HG03520 (cell line): Measurements from ENCODE around the gene PLCH2.

Experiments used
- ATAC-seq: cut with Tn5 transposase; IDR thresholded peaks from one replicate; pipeline ENCODE4 v1.9.1; 2021; ENCODE audit warnings: mild to moderate bottlenecking, moderate library complexity; ENCODE audit not compliant: unreplicated experiment

Gene PLCH2

DNA sequence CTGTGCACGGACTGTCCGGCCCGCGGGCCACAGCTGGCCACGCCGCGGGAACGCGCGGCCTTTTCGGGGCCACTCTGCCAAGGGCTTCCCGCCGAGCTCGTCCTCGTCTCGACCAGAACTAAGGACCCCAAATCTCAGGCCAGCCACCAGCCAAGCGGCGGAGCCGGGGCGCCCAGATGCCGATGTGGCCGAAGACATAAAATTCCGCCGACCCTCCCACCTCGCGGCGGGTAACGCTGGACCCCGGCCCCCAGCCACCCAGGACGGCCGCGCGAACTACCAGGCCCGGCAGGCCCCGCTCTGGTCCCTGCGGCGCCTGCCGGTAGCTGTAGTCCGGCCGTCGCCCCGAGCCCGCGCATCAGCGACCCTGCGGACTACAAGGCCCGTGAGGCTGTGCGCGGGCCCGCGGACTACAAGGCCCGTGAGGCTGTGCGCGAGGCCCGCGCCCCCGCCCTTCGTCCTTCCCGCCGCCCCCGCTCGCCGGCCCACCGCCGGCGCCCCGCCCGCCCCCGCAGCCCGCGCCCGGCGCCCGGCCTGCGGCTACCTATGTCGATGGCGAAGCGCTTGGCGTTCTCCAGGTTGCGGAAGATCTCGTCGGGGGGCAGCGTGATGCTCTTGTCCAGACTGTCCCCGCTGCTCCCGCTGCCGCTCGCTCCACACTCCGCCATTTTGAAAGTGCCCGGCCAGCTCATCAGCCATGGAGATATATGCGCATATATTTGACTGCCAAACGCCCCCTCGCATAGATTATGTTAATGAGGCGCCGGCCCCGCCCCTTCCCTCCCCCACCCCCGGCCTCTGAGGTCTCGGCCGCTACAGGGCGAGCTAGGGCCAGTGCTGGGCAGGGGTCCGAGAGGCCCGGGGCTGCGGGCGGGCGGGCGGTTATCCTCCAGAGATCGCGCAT, 50.1 kb downstream of the PLCH2 start, which contains the start of gene PANK4:
TSS of gene PANK4 (minus strand) at position 677 of the 904 bp plus-strand sequence. CDS start at position 668, 9 bp downstream.
- peak; percentile 83 for ATAC-seq

GRCh38 chr1:2526824-2527555, 50.9 kb downstream of the PLCH2 start:
- ATAC-seq = peak; percentile 24

- ATAC-seq = no peak
These were observed 51.4 kb downstream of the PLCH2 start for GRCh38 chr1:2527556-2527860.

GRCh38 chr1:2528016-2528415, 51.9 kb downstream of the PLCH2 start:
- no peak for ATAC-seq

- no peak for ATAC-seq
These were observed 52.5 kb downstream of the PLCH2 start for GRCh38 chr1:2528611-2528965.

DNA sequence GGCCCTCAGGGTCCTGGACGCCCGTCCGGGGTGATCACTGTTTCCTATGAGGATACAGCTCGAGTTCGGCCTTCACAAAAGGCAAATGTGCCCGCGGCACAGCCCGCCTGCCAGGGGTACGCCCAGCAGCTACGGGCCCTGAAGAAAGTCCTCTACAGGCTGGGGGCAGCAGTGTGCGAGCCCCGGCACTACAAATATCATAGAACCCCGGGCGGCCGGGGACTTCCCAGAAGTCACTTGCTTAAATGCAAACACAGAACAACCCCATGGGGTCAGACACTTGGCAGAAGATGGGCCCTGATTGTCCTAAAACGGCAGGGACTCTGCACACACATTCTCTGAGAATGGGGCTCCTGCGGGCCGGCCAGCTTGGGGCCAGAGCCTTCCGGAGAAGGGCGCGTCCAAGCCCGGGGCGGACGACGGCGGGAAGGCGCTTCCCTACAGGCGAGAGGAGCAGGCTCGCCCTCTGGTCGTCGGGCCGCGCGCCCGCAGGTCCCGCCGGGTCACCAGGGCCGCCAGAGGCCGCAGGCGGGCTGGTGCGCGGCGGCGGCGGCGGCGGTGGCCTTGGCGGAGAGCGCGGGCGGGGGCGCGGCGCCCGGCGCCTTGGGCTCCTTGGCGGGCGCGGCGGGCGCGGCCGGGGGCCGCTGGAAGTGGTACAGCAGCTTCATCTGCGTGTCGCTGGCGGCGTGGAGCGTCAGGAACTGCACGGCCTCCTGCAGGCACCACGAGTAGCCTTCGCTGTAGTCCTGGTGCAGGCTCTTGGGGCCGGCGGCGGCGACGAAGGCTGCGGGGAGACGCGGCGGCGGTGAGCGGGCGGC, 53.1 kb downstream of the PLCH2 start:
- ATAC-seq = no peak

DNA sequence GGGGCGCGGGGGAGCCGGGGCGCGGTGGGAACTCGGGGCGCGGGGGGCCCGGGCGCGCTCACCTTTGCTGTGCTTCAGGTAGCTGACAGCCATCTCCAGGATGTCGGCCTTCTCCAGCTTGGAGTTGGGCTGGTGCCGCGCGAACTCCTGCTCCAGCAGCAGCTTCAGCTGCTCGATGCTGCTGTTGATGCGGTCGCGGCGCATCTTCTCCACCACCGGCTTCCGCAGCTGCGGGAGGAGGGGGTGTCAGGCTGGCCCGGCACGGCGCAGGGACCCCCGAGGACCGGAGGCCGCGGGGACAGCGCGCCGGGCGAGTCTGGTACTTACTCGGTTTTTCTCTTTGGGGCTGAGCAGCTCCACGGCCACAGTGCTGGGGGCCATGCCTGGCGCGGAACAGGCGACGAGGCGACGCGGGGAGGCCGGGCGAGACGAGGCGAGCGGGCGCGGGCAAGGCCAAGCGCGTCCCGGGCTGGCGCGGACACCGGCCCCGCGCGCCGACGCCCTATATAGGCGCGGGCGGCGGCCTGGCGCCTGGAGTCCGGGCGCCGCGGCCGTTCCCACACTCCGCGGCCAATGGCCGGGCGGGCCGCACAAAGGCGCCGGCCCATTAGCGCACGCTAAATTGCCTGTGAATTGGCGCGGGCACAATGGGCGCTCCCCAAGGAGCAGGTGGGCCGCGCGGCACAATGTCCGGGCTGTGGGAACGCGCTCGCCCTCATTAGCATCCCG, 53.9 kb downstream of the PLCH2 start, which contains the start of gene HES5:
TSS of gene HES5 (minus strand) at position 480 of the 729 bp plus-strand sequence. CDS start at position 381, 99 bp downstream.
- ATAC-seq = no peak

- no peak for ATAC-seq
These were observed 54.6 kb downstream of the PLCH2 start for GRCh38 chr1:2530513-2531361.

- ATAC-seq = no peak
These were observed 56.5 kb downstream of the PLCH2 start for GRCh38 chr1:2532485-2533160.

DNA sequence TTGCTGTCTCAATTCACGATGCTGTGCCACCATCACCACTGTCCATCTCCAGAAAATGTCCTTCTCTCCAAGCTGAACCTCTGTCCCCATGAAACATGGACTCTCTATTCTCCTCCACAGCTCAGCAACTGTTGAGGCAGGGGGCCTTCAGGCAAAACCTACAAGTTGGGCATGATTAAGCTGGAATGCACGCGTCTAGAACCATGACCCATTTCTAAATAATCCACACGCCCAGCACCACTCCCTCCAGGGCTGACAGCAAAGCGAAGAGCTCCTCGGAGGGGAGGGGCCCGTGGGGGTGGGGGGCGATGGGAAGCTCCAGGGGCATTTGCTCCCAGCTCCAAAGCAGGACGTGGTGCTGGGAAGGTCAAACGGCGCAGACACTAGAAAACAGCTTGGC, 57.3 kb downstream of the PLCH2 start:
- ATAC-seq = no peak

GRCh38 chr1:2534315-2534686, 58.2 kb downstream of the PLCH2 start:
- ATAC-seq = no peak

- ATAC-seq = no peak
These were observed 58.8 kb downstream of the PLCH2 start for GRCh38 chr1:2534687-2535441.

DNA sequence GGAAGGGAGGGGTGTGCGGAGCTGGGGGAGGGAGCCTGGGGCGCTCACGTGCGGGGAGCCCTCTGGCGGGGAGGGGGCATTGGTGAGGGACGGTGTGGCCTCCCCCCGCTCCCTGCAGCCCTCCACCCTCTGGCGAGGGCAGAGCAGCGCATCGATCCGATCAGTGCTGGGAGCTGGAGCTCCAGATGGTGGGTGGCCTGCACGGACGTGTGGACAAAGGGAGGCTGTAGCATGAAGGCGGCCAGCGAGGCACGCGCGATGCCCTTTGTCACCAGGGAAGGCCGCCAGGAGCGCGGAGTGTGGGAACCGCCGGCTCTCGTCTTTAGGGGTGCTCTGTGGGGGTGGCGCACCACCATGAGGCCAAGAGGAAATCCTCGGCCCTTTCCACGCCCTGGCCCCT, 59.4 kb downstream of the PLCH2 start:
- ATAC-seq = no peak

GRCh38 chr1:2535981-2536380, 59.9 kb downstream of the PLCH2 start:
- no peak for ATAC-seq

GRCh38 chr1:2537784-2538115, 61.7 kb downstream of the PLCH2 start:
- no peak for ATAC-seq

DNA sequence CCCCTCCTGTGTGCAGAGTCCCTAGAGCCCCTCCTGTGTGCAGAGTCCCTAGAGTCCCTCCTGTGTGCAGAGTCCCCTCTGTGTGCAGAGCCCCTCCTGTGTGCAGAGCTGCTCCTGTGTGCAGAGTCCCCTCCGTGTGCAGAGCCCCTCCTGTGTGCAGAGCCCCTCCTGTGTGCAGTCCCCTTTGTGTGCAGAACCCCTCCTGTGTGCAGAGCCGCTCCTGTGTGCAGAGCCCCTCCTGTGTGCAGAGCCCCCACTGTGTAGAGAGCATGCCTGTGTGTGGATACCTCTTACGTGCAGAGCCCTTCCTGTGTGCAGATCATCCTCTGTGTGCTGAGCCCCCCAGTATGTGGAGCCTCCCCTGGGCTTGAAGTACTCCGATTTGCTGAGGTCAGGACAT, 62.3 kb downstream of the PLCH2 start:
- no peak for ATAC-seq

- ATAC-seq = no peak
These were observed 62.8 kb downstream of the PLCH2 start for GRCh38 chr1:2538872-2539271.

DNA sequence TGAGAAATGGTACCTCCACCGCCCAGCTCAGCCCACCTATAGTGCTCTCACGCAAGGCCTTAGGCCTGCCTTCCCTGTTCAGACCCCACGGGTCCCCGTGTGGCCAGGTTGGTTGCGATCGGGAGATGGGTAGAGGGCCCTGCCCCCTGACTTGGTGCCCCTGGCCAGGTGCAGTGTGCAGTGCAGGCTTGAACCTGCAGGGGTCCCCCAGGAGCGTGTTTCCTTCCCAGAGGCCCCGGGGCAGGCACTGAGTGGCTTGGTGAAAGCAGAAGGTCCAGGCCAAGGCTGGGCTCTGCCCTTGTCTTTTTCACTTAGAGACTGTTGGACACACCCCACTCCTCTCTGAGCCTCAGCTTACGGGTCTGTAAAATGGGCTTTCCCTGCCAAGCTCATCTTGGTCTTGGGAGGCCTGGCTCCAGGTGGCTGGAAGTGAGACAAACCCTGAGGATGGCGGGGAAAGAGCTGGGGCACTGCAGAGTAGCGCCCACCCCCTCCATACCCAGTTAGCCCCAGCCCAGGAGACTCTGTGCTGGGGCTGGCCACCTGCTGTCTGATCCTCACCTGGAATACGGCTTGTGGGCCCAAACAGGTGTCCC, 63.3 kb downstream of the PLCH2 start:
- ATAC-seq = no peak
